ENCODE results near the gene LEFTY1. TPM values are rescaled to one million over a fixed set of nuclear protein-coding genes. Genes with fewer than 3 reads are reported as not detected.

LEFTY1 gene
- total RNA-seq, 2 experiments from 2014 or later, result 0.22 TPM; not detected in 1

DNA sequence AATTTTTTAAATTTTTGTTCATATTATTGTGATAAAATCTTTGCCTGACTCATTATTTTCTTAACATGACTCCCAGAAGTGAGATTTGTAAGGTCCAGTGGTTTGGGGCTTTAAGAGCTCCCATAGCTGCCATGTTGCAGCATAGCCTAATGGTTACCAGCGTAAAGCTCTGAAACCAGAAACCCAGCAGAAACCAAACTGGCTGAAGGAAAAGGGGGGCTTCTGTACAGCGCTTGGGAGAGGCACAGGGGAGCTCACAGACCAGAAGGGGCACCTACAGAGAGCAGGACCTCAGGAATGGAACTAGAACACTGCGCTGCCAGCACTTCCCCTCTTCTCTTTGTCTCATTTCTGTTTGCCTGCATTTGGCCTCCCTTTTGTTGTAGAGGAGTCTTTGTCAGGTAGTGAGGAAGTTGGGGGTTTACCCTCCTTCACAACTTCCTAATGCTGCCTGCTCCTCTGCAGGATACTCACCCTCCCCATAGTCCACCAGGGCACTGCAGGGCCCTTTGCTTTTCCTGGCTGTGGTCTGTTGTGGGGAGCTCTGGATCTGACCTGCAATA, 37.7 kb upstream of the LEFTY1 start:
- Mint-ChIP-seq H3K27ac (peak overlapping the region; percentile 51), H3K4me3 (peak overlapping the region; percentile 12), H3K4me1 (ENCODE audit: low read depth) (peaks cover 39% of the 10 kb centered on the region), H3K9me3 (no peaks in the 10 kb centered on the region), H3K27me3 (ENCODE audit: low read depth) (no peaks in the 10 kb centered on the region), H3K36me3 (ENCODE audit: low read depth) (peaks cover 8% of the 10 kb centered on the region)
- no peak for DNase-seq
- intact Hi-C loops (cut with micrococcal nuclease), result no loop called here
- CTCF ChIA-PET, result interaction anchor here (1.0 kb wide), 1 partner anchor 36 kb away, joined by 3 read pairs; no protein-coding TSS in a partner anchor

DNA sequence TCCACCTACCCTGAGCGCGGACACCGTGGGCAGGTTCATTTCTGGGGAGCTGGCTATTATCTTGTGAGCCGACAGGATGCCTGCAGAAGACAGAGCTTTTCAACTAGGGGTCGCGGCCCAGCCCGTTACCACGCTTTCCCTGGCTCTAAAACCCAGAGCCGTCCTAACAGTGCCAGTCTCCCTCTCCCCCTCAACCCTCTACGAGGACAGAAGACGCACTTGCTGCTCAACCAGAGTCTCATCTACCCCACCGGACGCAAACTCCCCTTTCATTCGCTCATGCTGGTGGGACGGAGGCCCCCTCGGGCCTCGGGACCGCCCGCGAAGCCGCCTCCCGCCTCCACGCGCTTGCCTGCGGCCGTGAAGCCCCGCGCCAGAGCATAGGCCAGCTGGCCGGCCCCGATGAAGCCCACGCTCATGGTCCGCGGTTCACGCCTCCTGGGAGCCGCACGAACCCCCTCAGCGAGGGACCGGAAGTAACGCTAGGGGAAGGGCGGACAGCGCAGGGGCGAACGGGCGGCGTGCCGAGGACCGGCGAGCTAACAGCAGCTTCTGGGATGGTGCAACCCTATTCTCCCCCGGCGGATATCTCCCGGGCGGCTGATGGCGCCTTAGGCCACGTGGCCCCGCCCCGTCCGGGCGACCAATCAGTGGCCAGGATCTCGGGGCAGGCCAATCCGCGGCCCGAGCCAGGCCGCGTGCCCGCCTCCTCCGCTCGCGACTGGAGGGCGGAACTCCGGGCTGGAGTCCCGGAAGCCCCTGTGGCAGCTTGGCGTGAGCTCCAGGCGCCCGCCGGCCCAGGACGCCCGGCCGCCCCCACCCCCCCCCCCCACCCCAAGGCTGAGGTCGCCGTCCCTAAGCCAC, 35.0 kb upstream of the LEFTY1 start, which contains the start of gene PYCR2:
TSS of gene PYCR2 (minus strand) at position 559 of the 864 bp plus-strand sequence. CDS start at position 419, 140 bp downstream.
- peak; percentile 96 for DNase-seq
- CTCF ChIA-PET, result interaction anchor here (0.5 to 1.9 kb wide), 3 partner anchors 14 to 146 kb away, joined by 3 to 6 read pairs (median 4); partner anchors contain the start of gene SRP9
- Mint-ChIP-seq H3K27me3 (ENCODE audit: low read depth) (no peaks in the 10 kb centered on the region), H3K4me1 (ENCODE audit: low read depth) (peaks cover 59% of the 10 kb centered on the region), H3K36me3 (ENCODE audit: low read depth) (peaks cover 27% of the 10 kb centered on the region), H3K9me3 (no peaks in the 10 kb centered on the region), H3K4me3 (peak within 1 kb of the TSS; percentile 95), H3K27ac (peak within 1 kb of the TSS; percentile 90)
- intact Hi-C loops (cut with micrococcal nuclease), result loop anchor here (1.0 to 5.0 kb wide), 9 partner anchors 27 to 457 kb away; partner anchors contain the start of genes ACBD3, H3-3A, SDE2 and SRP9

DNA sequence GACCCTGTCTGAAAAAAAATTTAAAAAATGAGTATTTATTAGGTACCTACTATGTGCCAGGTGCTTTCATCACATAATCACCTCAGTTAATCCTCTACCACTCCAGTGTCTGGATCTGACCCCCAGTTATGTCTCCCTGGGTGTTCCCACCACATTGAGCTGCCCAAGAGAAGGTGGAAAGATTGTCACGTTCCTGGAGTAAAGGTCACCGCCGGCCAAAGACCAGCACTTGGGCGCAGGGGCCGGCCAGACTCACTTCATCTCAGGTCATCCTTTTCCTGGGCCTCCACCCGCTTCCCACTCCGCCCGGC, 34.4 kb upstream of the LEFTY1 start:
- no peak for DNase-seq
- CTCF ChIA-PET, result interaction anchor here (1.3 to 1.9 kb wide), 2 partner anchors 14 to 146 kb away, joined by 4 to 6 read pairs; partner anchors contain the start of gene SRP9
- no peaks in the 10 kb centered on the region for H3K27me3 Mint-ChIP-seq (ENCODE audit: low read depth)
- H3K4me3 Mint-ChIP-seq, result peak overlapping the region; percentile 95
- intact Hi-C loops (cut with micrococcal nuclease), result loop anchor here (5.0 kb wide), 1 partner anchor 264 kb away; the partner anchor contains the start of gene ACBD3
- H3K27ac Mint-ChIP-seq, result peak overlapping the region; percentile 90
- H3K9me3 Mint-ChIP-seq, result no peaks in the 10 kb centered on the region
- H3K4me1 Mint-ChIP-seq (ENCODE audit: low read depth), result peaks cover 55% of the 10 kb centered on the region
- peaks cover 32% of the 10 kb centered on the region for H3K36me3 Mint-ChIP-seq (ENCODE audit: low read depth)

DNA sequence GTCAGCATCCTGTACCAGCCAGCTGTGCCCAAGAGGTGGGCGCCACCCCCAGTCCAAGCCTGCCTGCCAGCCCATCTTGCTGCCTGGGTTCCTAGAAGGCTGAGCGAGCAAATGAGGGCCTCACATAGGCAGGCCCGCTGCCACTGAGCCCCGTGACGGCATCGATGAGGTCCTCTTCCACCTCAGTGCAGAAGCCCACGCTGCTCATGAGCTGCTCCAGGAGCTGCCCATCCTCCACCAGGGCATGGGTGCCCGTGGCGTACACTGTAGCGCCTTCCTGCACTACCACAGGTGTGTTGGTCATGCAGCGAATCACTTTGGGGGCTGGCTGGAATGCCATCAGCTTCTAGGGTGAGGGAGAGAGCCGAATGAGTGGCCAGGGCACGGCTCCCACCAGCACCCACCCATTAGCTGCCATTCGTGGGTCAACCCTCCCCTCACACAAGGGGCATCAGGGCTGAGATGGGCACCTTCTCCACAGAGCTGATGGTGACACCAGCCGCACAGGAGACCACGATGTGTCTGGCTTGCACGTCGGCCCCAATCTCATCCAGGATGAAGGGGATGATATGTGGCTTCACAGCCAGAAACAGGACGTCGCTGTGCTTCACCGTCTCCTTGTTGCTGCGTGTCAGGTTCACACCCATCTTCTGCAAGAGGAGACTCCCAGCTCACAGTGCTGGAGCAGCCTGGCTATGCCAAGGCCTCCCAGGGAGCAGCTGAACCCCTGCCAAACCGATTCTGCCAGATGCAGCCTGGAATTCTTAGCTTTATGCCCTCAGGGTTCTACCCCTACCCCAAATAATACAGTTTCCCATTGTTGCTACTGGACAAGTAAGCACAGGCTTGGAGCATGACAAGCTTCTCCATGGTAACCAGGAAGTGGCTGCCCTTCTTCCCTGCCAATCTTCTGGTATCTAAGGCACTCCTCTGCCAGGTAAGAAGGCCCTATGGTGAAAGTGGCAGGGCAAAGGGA, 33.1 kb upstream of the LEFTY1 start:
- Mint-ChIP-seq H3K4me1 (ENCODE audit: low read depth) (peaks cover 56% of the 10 kb centered on the region), H3K27me3 (ENCODE audit: low read depth) (no peaks in the 10 kb centered on the region), H3K27ac (no peak overlapping the region), H3K4me3 (peak overlapping the region; percentile 95), H3K36me3 (ENCODE audit: low read depth) (peaks cover 40% of the 10 kb centered on the region), H3K9me3 (no peaks in the 10 kb centered on the region)
- no peak for DNase-seq
- intact Hi-C loops (cut with micrococcal nuclease), result loop anchor here (5.0 kb wide), 1 partner anchor 265 kb away; the partner anchor contains the start of gene ACBD3
- CTCF ChIA-PET, result interaction anchor here (1.1 to 1.6 kb wide), 2 partner anchors 41 to 446 kb away, joined by 4 read pairs; no protein-coding TSS in a partner anchor

DNA sequence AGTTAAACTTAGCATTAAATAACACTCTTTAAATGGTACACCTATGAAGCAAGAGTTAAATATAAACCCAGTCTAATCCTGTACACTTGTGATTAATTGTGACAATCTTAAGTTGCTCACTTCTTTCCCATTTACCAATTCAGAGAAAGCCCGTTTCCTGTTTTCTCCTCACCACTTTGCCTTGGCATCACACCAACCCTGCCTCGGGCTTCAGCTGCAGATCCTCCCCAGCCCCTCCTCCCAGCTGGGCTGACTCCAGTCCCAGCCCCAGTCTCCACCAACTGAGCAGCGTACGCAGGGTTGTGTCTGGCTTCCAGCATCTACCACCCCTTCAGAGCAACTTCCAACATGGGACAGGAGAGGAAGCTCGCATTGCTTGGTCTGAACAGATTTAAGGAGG, 31.0 kb upstream of the LEFTY1 start:
- Mint-ChIP-seq H3K4me1 (ENCODE audit: low read depth) (peaks cover 47% of the 10 kb centered on the region), H3K4me3 (no peak overlapping the region), H3K27me3 (ENCODE audit: low read depth) (no peaks in the 10 kb centered on the region), H3K9me3 (no peaks in the 10 kb centered on the region), H3K36me3 (ENCODE audit: low read depth) (peaks cover 40% of the 10 kb centered on the region), H3K27ac (peak overlapping the region; percentile 84)
- peak; percentile 74 for DNase-seq
- intact Hi-C loops (cut with micrococcal nuclease), result loop anchor here (5.0 kb wide), 1 partner anchor 267 kb away; the partner anchor contains the start of gene ACBD3
- CTCF ChIA-PET, result interaction anchor here (0.8 to 1.2 kb wide), 2 partner anchors 8 to 109 kb away, joined by 3 to 5 read pairs; no protein-coding TSS in a partner anchor

DNA sequence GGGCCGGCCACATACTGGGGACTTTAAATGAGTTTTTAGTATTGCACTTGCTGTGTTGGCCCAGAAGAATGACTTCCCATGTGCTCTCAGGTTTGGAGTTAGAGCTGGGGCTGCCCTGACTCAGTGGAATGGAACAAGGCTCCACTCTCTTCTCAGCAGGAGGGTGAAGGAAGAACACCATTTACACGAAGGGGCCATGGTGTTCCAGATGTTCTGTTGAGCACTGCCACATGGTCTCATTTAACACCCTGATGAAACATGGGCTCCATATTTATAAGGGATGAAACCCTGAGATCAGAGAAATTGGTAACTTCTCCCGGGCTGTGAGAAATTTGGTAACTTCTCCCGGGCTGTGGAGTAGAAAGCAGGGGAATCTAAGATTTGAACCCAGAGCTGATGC, 29.3 kb upstream of the LEFTY1 start:
- peaks cover 45% of the 10 kb centered on the region for H3K4me1 Mint-ChIP-seq (ENCODE audit: low read depth)
- no peak overlapping the region for H3K4me3 Mint-ChIP-seq
- no peak overlapping the region for H3K27ac Mint-ChIP-seq
- CTCF ChIA-PET, result no interaction called here
- no peaks in the 10 kb centered on the region for H3K27me3 Mint-ChIP-seq (ENCODE audit: low read depth)
- no peak for DNase-seq
- no peaks in the 10 kb centered on the region for H3K9me3 Mint-ChIP-seq
- H3K36me3 Mint-ChIP-seq (ENCODE audit: low read depth), result peaks cover 35% of the 10 kb centered on the region
- intact Hi-C loops (cut with micrococcal nuclease), result no loop called here

DNA sequence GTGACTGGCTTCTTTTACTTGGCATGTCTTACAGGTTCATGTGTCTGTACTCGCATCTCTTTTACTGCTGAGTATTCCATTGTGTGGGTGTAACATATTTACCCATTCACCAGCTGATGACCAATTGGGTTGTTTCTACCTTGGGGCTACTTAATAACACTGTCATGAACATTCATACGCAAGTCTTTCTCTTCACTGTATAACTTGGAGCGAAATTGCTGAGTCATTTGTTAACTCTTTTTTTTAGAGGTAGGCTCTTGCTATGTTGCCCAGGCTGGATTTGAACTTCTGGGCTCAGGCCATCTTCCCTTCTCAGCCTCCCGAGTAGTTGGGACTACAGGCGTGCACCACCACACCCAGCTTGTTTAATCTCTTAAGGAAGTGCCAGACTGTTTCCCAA, 28.6 kb upstream of the LEFTY1 start:
- CTCF ChIA-PET, result interaction anchor here (1.1 kb wide), 1 partner anchor 13 kb away, joined by 3 read pairs; no protein-coding TSS in a partner anchor
- peaks cover 40% of the 10 kb centered on the region for H3K4me1 Mint-ChIP-seq (ENCODE audit: low read depth)
- H3K36me3 Mint-ChIP-seq (ENCODE audit: low read depth), result peaks cover 32% of the 10 kb centered on the region
- no peak overlapping the region for H3K27ac Mint-ChIP-seq
- no peak overlapping the region for H3K4me3 Mint-ChIP-seq
- intact Hi-C loops (cut with micrococcal nuclease), result no loop called here
- H3K9me3 Mint-ChIP-seq, result no peaks in the 10 kb centered on the region
- no peak for DNase-seq
- no peaks in the 10 kb centered on the region for H3K27me3 Mint-ChIP-seq (ENCODE audit: low read depth)

DNA sequence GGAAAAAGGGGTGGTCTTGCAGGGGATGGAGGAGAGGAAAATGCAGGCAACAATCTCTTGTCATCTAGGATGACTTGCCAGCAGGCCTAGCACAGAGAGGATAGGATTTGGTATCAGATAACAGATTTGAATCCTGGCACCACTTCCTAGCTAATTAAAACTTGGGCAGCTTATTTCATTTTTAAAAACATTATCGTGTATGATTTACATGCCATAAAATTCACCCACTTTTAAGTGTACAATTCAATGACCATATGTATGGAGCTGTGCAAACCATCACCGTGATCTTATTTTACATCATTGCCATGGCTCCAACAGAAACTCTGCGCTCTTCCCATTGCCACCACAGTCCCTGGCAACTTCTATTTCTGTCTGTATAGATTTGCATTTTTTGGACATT, 28.2 kb upstream of the LEFTY1 start:
- Mint-ChIP-seq H3K36me3 (ENCODE audit: low read depth) (peaks cover 32% of the 10 kb centered on the region), H3K27me3 (ENCODE audit: low read depth) (no peaks in the 10 kb centered on the region), H3K4me1 (ENCODE audit: low read depth) (peaks cover 36% of the 10 kb centered on the region), H3K4me3 (no peak overlapping the region), H3K9me3 (no peaks in the 10 kb centered on the region), H3K27ac (no peak overlapping the region)
- CTCF ChIA-PET, result interaction anchor here (1.1 kb wide), 1 partner anchor 14 kb away, joined by 3 read pairs; no protein-coding TSS in a partner anchor
- DNase-seq, result no peak
- intact Hi-C loops (cut with micrococcal nuclease), result no loop called here

DNA sequence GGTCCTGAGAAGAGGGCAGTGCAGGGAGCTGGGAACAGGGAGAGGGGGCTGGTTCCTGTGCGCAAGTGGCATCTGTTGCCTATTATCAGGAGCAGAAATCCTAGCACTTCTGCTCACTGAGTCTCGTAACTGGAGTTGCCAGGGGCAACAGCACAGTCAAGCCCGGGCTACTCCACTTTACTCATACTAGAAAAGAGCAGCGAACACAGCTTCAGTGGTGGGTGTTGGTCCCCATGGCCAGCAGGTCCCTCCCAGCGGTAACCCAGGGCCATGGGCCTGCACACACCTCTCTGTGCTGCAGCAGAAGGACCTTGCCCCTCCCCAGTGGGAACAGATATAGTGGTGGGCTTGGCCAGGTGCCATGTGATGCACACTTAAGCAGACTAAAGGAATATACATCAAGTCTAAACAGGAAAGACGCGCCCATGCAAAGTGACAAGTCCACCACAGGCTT, 26.6 kb upstream of the LEFTY1 start:
- intact Hi-C loops (cut with micrococcal nuclease), result no loop called here
- H3K36me3 Mint-ChIP-seq (ENCODE audit: low read depth), result peaks cover 22% of the 10 kb centered on the region
- no peak overlapping the region for H3K27ac Mint-ChIP-seq
- CTCF ChIA-PET, result no interaction called here
- no peak for DNase-seq
- no peak overlapping the region for H3K4me3 Mint-ChIP-seq
- peaks cover 27% of the 10 kb centered on the region for H3K4me1 Mint-ChIP-seq (ENCODE audit: low read depth)
- H3K27me3 Mint-ChIP-seq (ENCODE audit: low read depth), result no peaks in the 10 kb centered on the region
- H3K9me3 Mint-ChIP-seq, result no peaks in the 10 kb centered on the region

DNA sequence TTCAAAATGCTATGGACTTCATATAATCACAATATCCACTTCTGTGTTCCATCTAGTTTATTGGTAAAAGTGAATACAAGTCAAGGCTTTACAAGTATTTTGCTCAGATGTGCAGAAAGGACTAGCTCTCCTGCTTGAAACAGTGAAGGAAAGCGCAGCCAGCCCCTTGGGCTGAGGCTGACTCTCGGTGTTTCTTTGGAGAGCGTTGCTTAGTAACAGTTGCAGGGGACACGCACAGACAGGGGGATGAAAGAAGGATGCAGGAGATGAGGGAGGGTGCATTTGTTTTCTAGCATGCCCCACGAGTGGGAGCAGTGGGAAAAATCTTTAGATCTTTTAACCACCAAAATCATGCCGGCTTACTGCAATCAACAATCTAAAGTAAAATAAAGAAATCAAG, 26.0 kb upstream of the LEFTY1 start:
- no peaks in the 10 kb centered on the region for H3K9me3 Mint-ChIP-seq
- CTCF ChIA-PET, result no interaction called here
- H3K27me3 Mint-ChIP-seq (ENCODE audit: low read depth), result no peaks in the 10 kb centered on the region
- no peak for DNase-seq
- H3K36me3 Mint-ChIP-seq (ENCODE audit: low read depth), result peaks cover 20% of the 10 kb centered on the region
- H3K27ac Mint-ChIP-seq, result no peak overlapping the region
- peaks cover 27% of the 10 kb centered on the region for H3K4me1 Mint-ChIP-seq (ENCODE audit: low read depth)
- intact Hi-C loops (cut with micrococcal nuclease), result loop anchor here (5.0 kb wide), 1 partner anchor 348 kb away; no protein-coding TSS in a partner anchor
- no peak overlapping the region for H3K4me3 Mint-ChIP-seq

DNA sequence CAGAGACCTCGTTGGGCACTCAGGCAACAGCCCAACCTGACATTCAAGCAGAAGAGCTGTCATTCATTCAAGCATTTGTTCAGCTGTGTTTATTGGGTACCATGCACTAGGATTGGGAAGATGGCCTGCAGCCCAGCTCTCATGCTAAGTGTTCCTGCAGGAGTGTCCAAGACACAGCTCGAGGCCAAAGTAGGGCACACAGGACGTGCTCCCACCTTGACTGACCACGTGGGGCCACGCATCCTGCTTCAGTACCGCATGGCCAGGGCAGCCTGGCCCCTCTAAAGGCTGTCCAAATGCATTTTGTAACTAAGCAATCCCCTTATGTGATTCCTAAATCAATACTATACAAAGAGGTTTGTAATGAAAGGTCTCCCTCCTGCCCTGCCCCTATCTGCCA, 25.4 kb upstream of the LEFTY1 start:
- intact Hi-C loops (cut with micrococcal nuclease), result loop anchor here (5.0 kb wide), 1 partner anchor 347 kb away; no protein-coding TSS in a partner anchor
- no peaks in the 10 kb centered on the region for H3K9me3 Mint-ChIP-seq
- no peak overlapping the region for H3K27ac Mint-ChIP-seq
- no peaks in the 10 kb centered on the region for H3K27me3 Mint-ChIP-seq (ENCODE audit: low read depth)
- peaks cover 28% of the 10 kb centered on the region for H3K4me1 Mint-ChIP-seq (ENCODE audit: low read depth)
- peaks cover 15% of the 10 kb centered on the region for H3K36me3 Mint-ChIP-seq (ENCODE audit: low read depth)
- no peak overlapping the region for H3K4me3 Mint-ChIP-seq
- CTCF ChIA-PET, result interaction anchor here (1.0 to 1.5 kb wide), 2 partner anchors 101 to 135 kb away, joined by 3 read pairs; no protein-coding TSS in a partner anchor
- DNase-seq, result no peak

All from activated naive CD4-positive, alpha-beta T cell treated with anti-CD3 and anti-CD28 coated beads for 36 hours (primary cell).